MCF 10A (cell line): ENCODE measurements around the gene MYRF. TPM values are rescaled to one million over a fixed set of nuclear protein-coding genes. Genes with fewer than 3 reads are reported as not detected.

Source experiments
- BruUV-seq: library from RNA; stranded (reverse); fragments of 400-500 nt; replicated peaks from 2 replicates; lab custom pipeline; 2021; lab: Mats Ljungman, UMichigan
- CTCF ChIA-PET: fragments of 300-600 bp; sonication (Branson Sonifier 250); formaldehyde crosslinking; extraction: SDS; loops from one replicate; lab custom pipeline; 2021; ENCODE audit warnings: antibody characterized with exemption, inconsistent platforms; lab: Yijun Ruan, JAX
- POLR2A ChIA-PET: fragments of 300-600, 350-650 bp; sonication (Branson Sonifier 250); formaldehyde crosslinking; extraction: SDS; loops from one replicate; lab custom pipeline; 2020; ENCODE audit warnings: antibody characterized with exemption, inconsistent platforms; lab: Yijun Ruan, JAX
- DNase-seq: peaks from one replicate; pipeline ENCODE4 v3.0.0-alpha.2; 2018; ENCODE audit not compliant: unreplicated experiment
- H3K27ac Mint-ChIP-seq: one replicate; pipeline ENCODE4 v1.8.0; 2022; ENCODE audit warnings: mild to moderate bottlenecking, low read depth, mixed read lengths; ENCODE audit not compliant: unreplicated experiment
- H3K27me3 Mint-ChIP-seq: one replicate; pipeline ENCODE4 v1.8.0; 2022; ENCODE audit warnings: mixed read lengths; ENCODE audit not compliant: insufficient read depth, unreplicated experiment
- H3K36me3 Mint-ChIP-seq: one replicate; pipeline ENCODE4 v1.8.0; 2022; ENCODE audit warnings: mild to moderate bottlenecking, moderate library complexity, mixed read lengths; ENCODE audit not compliant: insufficient read depth, unreplicated experiment
- H3K4me1 Mint-ChIP-seq: one replicate; pipeline ENCODE4 v1.8.0; 2022; ENCODE audit warnings: mixed read lengths; ENCODE audit not compliant: insufficient read depth, unreplicated experiment
- H3K4me3 Mint-ChIP-seq: one replicate; pipeline ENCODE4 v1.8.0; 2022; ENCODE audit warnings: mild to moderate bottlenecking, moderate library complexity, mixed read lengths; ENCODE audit not compliant: unreplicated experiment
- H3K9me3 Mint-ChIP-seq: one replicate; pipeline ENCODE4 v1.8.0; 2022; ENCODE audit warnings: mixed read lengths; ENCODE audit not compliant: unreplicated experiment
- CTCF ChIP-seq: fragments of 200-600 bp; IDR thresholded peaks from one replicate; pipeline ENCODE4 v1.8.0; 2022; ENCODE audit warnings: antibody characterized with exemption, mild to moderate bottlenecking; ENCODE audit not compliant: unreplicated experiment
- intact Hi-C: fragments of 100-400 bp; cut with micrococcal nuclease; formaldehyde crosslinking; loops from 2 replicates; pipeline ENCODE4 v1.14.1; 2022
- total RNA-seq: library from RNA; stranded (reverse); gene quantifications from 2 replicates; pipeline ENCODE4 v1.2.3, GENCODE V29; 2022

The MYRF gene
- total RNA-seq, 1 experiment from 2014 or later = 0.16 TPM

GRCh38 chr11:61794579-61794978, 42.1 kb downstream of the MYRF start:
- no peak overlapping the region for H3K27ac Mint-ChIP-seq
- H3K4me1 Mint-ChIP-seq = peaks cover 8% of the 10 kb centered on the region
- no peaks in the 10 kb centered on the region for H3K9me3 Mint-ChIP-seq
- no peaks in the 10 kb centered on the region for H3K27me3 Mint-ChIP-seq
- H3K4me3 Mint-ChIP-seq = no peak overlapping the region
- peaks cover 22% of the 10 kb centered on the region for H3K36me3 Mint-ChIP-seq
- ChIA-PET CTCF (interaction anchor here (0.8 to 12.8 kb wide), 5 partner anchors 19 to 313 kb away, joined by 4 to 148 read pairs (median 18); no protein-coding TSS in a partner anchor), POLR2A (interaction anchor here (0.8 to 3.4 kb wide), 3 partner anchors 27 to 287 kb away, joined by 3 to 15 read pairs (median 11); partner anchors contain the start of gene FTH1)
- TF ChIP-seq CTCF = no peak
- BruUV-seq = no TSS peak
- intact Hi-C loops = no loop called here
- no peak for DNase-seq

GRCh38 chr11:61795459-61795858, 43.0 kb downstream of the MYRF start:
- Mint-ChIP-seq H3K4me3 (no peak overlapping the region), H3K27ac (no peak overlapping the region), H3K27me3 (no peaks in the 10 kb centered on the region), H3K36me3 (peaks cover 17% of the 10 kb centered on the region), H3K9me3 (no peaks in the 10 kb centered on the region), H3K4me1 (peaks cover 6% of the 10 kb centered on the region)
- intact Hi-C loops = no loop called here
- CTCF ChIA-PET = interaction anchor here (0.6 to 12.8 kb wide), 16 partner anchors 9 to 312 kb away, joined by 3 to 148 read pairs (median 20); partner anchors contain the start of gene BEST1
- TF ChIP-seq CTCF = no peak
- no TSS peak for BruUV-seq
- DNase-seq = no peak
- POLR2A ChIA-PET = interaction anchor here (2.5 kb wide), 1 partner anchor 152 kb away, joined by 12 read pairs; no protein-coding TSS in a partner anchor

- H3K27me3 Mint-ChIP-seq = no peaks in the 10 kb centered on the region
- no peak for DNase-seq
- no peaks in the 10 kb centered on the region for H3K9me3 Mint-ChIP-seq
- CTCF ChIA-PET = interaction anchor here (0.6 to 12.8 kb wide), 25 partner anchors 9 to 312 kb away, joined by 3 to 148 read pairs (median 10); partner anchors contain the start of genes BEST1 and FADS2
- intact Hi-C loops = no loop called here
- peak overlapping the region; percentile 2 for H3K27ac Mint-ChIP-seq
- no peak overlapping the region for H3K4me3 Mint-ChIP-seq
- no peak for TF ChIP-seq CTCF
- peaks cover 21% of the 10 kb centered on the region for H3K36me3 Mint-ChIP-seq
- BruUV-seq = no TSS peak
- POLR2A ChIA-PET = interaction anchor here (1.8 to 3.0 kb wide), 5 partner anchors 19 to 286 kb away, joined by 6 to 23 read pairs (median 12); no protein-coding TSS in a partner anchor
- peaks cover 6% of the 10 kb centered on the region for H3K4me1 Mint-ChIP-seq
Observed at GRCh38 chr11:61795876-61796526, 43.6 kb downstream of the MYRF start.

GRCh38 chr11:61797263-61797944, 45.0 kb downstream of the MYRF start:
- H3K27ac Mint-ChIP-seq = peak overlapping the region; percentile 19
- CTCF ChIA-PET = interaction anchor here (0.6 to 12.8 kb wide), 57 partner anchors 9 to 577 kb away, joined by 3 to 148 read pairs (median 4); partner anchors contain the start of genes BEST1, FADS1 and FADS2

More at GRCh38 chr11:61797263-61797944, 45.0 kb downstream of the MYRF start:
- intact Hi-C loops = loop anchor here (1.0 kb wide), 6 partner anchors 74 to 311 kb away; no protein-coding TSS in a partner anchor
- BruUV-seq = no TSS peak
- Mint-ChIP-seq H3K9me3 (no peaks in the 10 kb centered on the region), H3K4me1 (peaks cover 6% of the 10 kb centered on the region), H3K4me3 (no peak overlapping the region), H3K27me3 (no peaks in the 10 kb centered on the region), H3K36me3 (peaks cover 22% of the 10 kb centered on the region)
- DNase-seq = peak; percentile 81
- POLR2A ChIA-PET = interaction anchor here (0.5 to 3.0 kb wide), 18 partner anchors 15 to 324 kb away, joined by 3 to 23 read pairs (median 6); partner anchors contain the start of gene FTH1
- peak; percentile 87 for TF ChIP-seq CTCF
